Gastroesophageal sphincter (tissue), 3 donors: ENCODE measurements around the gene IRX2.

Source experiments
- POLR2A ChIP-seq, 2 donors: fragments of 450-650 bp; IDR thresholded peaks; one replicate each; pipeline ENCODE4 v1.6.1; 2017; ENCODE audit warnings: antibody characterized with exemption in 2 of 2, mild to moderate bottlenecking in 2 of 2, moderate library complexity in 1 of 2
- POLR2AphosphoS5 ChIP-seq: sonication (generic); formaldehyde crosslinking; IDR thresholded peaks from one replicate; pipeline ENCODE4 v1.6.1; 2017; ENCODE audit warnings: antibody characterized with exemption
- TF ChIP-seq, protein P1 (sequence below), 4 experiments: fragments of 200-600 bp in 2 of 4; fragments of 450-650 bp in 2 of 4; sonication (generic) in 1 of 4; IDR thresholded peaks; one replicate each; pipeline ENCODE4 v1.5.1; 2017 to 2019; ENCODE audit warnings: antibody characterized with exemption in 4 of 4, mild to moderate bottlenecking in 2 of 4, moderate library complexity in 2 of 4

DNA sequence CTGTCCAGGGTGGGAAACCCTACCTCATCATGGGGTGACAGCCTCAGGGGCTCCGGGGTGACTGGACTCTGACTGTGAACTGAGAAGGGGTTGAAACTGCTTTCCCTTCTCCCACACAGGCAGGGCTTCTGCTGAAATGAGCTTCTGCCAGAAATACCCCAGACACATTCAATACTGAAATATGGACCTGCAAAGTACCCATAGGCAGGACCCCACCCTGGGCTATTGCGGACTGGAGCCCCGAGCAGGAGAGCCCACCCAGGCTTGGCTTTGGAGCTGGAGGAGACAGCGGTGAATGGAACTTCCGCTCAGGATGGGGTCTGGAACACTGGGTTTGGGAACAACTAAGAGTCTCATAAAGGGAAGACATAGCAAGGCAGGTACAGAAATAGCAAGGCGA is 37.5 kb downstream of the IRX2 start:
- TF ChIP-seq, protein P1, sequence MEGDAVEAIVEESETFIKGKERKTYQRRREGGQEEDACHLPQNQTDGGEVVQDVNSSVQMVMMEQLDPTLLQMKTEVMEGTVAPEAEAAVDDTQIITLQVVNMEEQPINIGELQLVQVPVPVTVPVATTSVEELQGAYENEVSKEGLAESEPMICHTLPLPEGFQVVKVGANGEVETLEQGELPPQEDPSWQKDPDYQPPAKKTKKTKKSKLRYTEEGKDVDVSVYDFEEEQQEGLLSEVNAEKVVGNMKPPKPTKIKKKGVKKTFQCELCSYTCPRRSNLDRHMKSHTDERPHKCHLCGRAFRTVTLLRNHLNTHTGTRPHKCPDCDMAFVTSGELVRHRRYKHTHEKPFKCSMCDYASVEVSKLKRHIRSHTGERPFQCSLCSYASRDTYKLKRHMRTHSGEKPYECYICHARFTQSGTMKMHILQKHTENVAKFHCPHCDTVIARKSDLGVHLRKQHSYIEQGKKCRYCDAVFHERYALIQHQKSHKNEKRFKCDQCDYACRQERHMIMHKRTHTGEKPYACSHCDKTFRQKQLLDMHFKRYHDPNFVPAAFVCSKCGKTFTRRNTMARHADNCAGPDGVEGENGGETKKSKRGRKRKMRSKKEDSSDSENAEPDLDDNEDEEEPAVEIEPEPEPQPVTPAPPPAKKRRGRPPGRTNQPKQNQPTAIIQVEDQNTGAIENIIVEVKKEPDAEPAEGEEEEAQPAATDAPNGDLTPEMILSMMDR (IDR thresholded peaks at IDR 0.05): no peak
- TF ChIP-seq POLR2A (IDR thresholded peaks at IDR 0.05): no peak
- no peak for TF ChIP-seq POLR2AphosphoS5
